GM10248 (cell line): ENCODE results near the gene CBL.

Experiments used
- CTCF ChIA-PET: fragments of 300-600 bp; sonication (Branson Sonifier 250); formaldehyde crosslinking; extraction: SDS; loops from one replicate; lab custom pipeline; 2021; ENCODE audit warnings: antibody characterized with exemption; lab: Yijun Ruan, JAX
- POLR2A ChIA-PET: fragments of 350-650 bp; sonication (Branson Sonifier 250); formaldehyde crosslinking; extraction: SDS; loops from one replicate; lab custom pipeline; 2020; ENCODE audit warnings: antibody characterized with exemption; lab: Yijun Ruan, JAX
- DNase-seq: peaks from one replicate; pipeline ENCODE4 v3.0.0; 2012; ENCODE audit errors: extremely low spot score
- TF ChIP-seq, protein P1 (sequence below): IDR thresholded peaks from 2 replicates; pipeline ENCODE4 v1.5.1; 2012; ENCODE audit warnings: mild to moderate bottlenecking, low read depth; ENCODE audit errors: extremely low read depth, missing control alignments, control extremely low read depth

Gene CBL

DNA sequence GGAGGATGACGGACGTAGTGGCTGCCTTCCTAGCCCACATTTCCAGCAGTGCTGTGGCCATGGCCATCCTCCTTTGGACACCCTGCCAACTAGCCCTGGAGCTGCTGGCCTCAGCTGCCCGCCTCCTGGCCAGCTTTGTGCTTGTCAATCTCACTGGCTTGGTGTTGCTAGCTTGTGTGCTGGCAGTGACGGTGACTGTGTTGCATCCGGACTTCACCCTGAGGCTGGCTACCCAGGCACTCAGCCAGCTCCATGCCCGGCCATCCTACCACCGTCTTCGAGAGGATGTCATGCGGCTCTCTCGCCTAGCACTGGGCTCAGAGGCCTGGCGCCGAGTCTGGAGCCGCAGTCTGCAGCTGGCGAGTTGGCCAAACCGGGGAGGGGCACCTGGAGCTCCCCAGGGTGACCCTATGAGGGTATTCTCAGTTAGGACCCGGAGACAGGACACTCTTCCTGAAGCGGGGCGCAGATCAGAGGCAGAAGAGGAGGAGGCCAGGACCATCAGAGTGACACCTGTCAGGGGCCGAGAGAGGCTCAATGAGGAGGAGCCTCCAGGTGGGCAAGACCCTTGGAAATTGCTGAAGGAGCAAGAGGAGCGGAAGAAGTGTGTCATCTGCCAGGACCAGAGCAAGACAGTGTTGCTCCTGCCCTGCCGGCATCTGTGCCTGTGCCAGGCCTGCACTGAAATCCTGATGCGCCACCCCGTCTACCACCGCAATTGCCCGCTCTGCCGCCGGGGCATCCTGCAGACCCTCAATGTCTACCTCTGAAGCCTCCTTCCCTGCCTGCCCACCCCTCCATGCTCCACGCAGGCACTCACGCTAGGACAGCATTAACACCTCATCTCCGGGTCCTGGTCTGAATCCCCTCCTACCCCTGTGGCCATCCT is 129.8 kb downstream of the CBL start:
- TF ChIP-seq, protein P1, sequence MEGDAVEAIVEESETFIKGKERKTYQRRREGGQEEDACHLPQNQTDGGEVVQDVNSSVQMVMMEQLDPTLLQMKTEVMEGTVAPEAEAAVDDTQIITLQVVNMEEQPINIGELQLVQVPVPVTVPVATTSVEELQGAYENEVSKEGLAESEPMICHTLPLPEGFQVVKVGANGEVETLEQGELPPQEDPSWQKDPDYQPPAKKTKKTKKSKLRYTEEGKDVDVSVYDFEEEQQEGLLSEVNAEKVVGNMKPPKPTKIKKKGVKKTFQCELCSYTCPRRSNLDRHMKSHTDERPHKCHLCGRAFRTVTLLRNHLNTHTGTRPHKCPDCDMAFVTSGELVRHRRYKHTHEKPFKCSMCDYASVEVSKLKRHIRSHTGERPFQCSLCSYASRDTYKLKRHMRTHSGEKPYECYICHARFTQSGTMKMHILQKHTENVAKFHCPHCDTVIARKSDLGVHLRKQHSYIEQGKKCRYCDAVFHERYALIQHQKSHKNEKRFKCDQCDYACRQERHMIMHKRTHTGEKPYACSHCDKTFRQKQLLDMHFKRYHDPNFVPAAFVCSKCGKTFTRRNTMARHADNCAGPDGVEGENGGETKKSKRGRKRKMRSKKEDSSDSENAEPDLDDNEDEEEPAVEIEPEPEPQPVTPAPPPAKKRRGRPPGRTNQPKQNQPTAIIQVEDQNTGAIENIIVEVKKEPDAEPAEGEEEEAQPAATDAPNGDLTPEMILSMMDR: no peak
- ChIA-PET POLR2A (no interaction called here), CTCF (interaction anchor here (0.9 to 6.0 kb wide), 5 partner anchors 13 to 191 kb away, joined by 3 to 69 read pairs (median 3); no protein-coding TSS in a partner anchor)
- no peak for DNase-seq

DNA sequence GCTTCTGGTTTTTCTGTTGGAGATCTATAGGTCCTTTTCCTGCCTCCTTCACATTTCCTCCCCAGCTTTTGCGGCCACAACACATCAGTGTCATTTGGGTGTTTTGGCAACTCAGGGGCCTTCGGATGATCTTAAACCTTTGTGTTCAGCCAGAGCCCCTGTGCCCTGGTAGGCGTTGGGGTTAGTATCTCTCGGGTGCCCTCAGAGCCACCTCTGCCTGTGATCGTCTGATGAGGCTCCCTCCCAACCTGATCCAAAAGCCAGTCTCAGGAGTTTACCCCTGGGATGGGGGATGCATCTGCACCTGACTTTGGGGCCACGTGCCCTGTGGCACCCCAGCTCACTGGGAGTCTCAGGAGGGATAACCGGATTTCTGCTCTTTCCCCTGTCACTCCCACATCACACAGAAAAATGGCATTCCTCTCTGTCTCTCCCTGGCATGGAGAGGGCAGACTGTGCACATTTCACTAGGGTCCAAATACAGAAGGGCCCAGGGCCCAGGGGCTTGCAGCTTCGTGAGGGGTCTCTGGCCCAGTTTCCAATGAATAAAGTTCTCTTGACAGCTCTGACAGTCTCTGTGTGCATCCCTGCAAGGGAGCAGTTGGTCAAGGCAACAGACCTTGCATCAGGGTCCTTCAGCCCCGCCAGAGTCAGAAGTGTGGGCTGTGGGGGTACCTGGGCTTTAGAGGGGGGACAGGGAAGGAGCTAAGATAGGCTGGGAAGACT is 130.8 kb downstream of the CBL start:
- DNase-seq: no peak
- ChIA-PET CTCF (interaction anchor here (0.6 to 5.9 kb wide), 16 partner anchors 9 to 1748 kb away, joined by 3 to 131 read pairs (median 10); no protein-coding TSS in a partner anchor), POLR2A (interaction anchor here (0.6 kb wide), 1 partner anchor 221 kb away, joined by 5 read pairs; no protein-coding TSS in a partner anchor)
- TF ChIP-seq, protein P1: no peak

DNA sequence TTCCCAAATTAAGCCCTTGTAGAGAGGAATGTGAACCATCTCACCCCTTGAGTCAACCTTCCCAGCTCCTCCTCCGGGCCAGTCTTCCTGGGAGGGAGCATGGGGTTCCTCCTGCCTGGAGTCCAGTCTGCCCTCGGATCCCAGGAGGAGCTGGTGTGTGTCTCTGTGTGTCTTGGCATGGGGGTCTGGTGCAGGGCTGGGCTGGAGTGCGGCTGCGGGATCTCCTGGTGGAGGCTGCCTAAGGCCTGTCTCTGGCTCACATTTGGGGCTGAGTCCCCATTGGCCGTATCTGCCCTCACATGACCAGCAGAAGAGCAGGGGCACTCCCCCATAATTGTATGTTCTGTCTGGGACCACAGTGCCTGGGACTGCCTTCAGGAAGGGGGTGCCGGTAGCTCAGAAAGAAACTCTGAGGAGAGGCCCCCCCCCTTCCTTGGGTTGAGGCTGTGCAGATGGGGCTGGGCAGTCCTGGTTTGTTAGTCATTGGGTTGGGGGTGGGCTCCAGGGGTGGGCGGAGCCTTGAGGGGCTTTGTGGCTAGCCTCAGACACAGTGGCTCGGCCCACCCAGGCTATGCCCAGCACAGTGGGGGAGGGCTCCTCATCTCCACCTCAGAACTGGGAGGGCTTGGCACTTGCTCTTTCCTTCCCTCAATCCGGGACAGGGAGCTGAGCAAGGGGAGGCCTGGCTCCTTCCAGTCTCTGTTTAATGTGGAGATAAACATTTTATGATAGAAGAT is 131.6 kb downstream of the CBL start:
- POLR2A ChIA-PET: no interaction called here
- CTCF ChIA-PET: interaction anchor here (0.6 to 5.9 kb wide), 39 partner anchors 9 to 1749 kb away, joined by 3 to 131 read pairs (median 4); partner anchors contain the start of genes MFRP, NLRX1 and USP2
- TF ChIP-seq, protein P1: no peak
- DNase-seq: no peak

DNA sequence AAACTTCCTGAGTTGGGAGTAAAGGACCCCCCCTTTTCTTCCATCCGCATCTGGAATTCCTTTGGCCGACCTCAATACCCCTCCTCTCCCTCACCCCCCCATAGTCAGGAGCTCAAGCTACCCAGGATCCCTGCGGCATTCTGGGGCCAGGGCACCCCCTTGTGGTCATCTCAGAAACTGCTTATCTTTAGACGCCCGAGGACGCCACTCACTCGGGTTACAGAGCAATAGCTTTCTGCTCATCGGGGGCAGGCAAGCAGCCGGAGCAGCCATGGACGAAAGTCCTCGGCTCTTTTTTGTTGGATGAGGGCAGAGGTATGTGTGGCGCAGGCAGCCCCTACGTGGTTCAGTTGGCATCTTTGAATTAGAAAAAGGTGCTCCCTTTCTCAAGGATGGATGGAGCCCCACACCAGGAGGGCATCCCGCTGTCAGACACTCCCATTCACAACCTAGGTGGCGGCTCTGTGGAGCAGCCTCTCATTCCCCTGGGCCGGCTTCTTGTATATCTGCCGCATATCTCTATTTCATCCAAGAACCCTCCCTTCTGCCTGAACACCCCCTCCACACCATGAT is 132.3 kb downstream of the CBL start:
- peak; percentile 84 for DNase-seq
- TF ChIP-seq, protein P1: peak; percentile 78
- POLR2A ChIA-PET: interaction anchor here (0.6 kb wide), 1 partner anchor 230 kb away, joined by 3 read pairs; no protein-coding TSS in a partner anchor
- CTCF ChIA-PET: interaction anchor here (0.7 to 5.9 kb wide), 41 partner anchors 8 to 546 kb away, joined by 3 to 131 read pairs (median 4); partner anchors contain the start of genes MFRP, NLRX1 and USP2

DNA sequence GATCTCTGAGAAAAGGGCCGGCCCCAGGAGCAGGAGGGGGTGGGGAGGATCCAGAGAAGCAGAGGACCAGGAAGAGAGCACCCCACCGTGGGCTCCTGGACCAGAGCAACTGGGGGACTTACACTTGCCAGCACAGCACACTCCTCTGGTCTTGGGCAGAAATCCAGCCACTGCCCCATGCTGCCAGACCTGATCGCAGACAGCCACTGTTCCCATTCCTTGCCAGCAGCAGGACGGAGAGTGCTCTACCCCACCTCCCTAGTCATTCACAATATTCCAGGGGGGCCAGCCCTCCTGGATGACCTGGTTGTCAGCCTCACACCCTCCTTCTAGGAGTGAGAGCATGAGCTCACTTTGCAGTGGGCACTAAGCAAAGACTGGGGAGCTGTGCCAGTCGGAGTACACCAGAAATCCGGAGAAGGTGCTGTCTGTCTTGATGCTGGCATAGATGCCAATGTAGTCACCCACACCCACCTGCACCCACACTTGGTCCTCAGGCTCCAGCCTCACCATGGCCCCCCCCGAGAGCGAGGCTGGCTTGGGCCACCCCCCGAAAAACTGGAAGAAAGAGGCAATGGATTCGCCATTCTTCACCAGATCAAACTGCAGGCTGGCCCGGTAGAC is 132.9 kb downstream of the CBL start:
- POLR2A ChIA-PET: no interaction called here

More for the DNA sequence above, 132.9 kb downstream of the CBL start:
- no peak for DNase-seq
- CTCF ChIA-PET: interaction anchor here (0.7 to 5.9 kb wide), 33 partner anchors 8 to 547 kb away, joined by 3 to 131 read pairs (median 4); partner anchors contain the start of gene USP2
- TF ChIP-seq, protein P1: no peak
